Ishikawa (cell line): ENCODE data around the gene UNC119.

Experiments
- CEBPB ChIP-seq: IDR thresholded peaks from 2 replicates; pipeline ENCODE4 v1.6.1; 2012
- CREB1 ChIP-seq: IDR thresholded peaks from 2 replicates; pipeline ENCODE4 v1.6.1; 2012; ENCODE audit warnings: low read depth
- EGR1 ChIP-seq: IDR thresholded peaks from 2 replicates; pipeline ENCODE4 v1.6.1; 2012
- EP300 ChIP-seq: IDR thresholded peaks from 2 replicates; pipeline ENCODE4 v1.6.1; 2012; ENCODE audit warnings: borderline replicate concordance
- FOXM1 ChIP-seq: IDR thresholded peaks from 2 replicates; pipeline ENCODE4 v1.6.1; 2012; ENCODE audit warnings: low read depth, borderline replicate concordance
- MAX ChIP-seq: IDR thresholded peaks from 2 replicates; pipeline ENCODE4 v1.6.1; 2012
- NFIC ChIP-seq: IDR thresholded peaks from 2 replicates; pipeline ENCODE4 v1.6.1; 2012
- RAD21 ChIP-seq: IDR thresholded peaks from 2 replicates; pipeline ENCODE4 v1.6.1; 2012; ENCODE audit warnings: low read depth
- REST ChIP-seq: IDR thresholded peaks from 2 replicates; pipeline ENCODE4 v1.6.1; 2012; ENCODE audit warnings: low read depth, mild to moderate bottlenecking
- TAF1 ChIP-seq: IDR thresholded peaks from 2 replicates; pipeline ENCODE4 v1.6.1; 2012; ENCODE audit warnings: low read depth, mild to moderate bottlenecking
- TCF12 ChIP-seq: IDR thresholded peaks from 2 replicates; pipeline ENCODE4 v1.6.1; 2012; ENCODE audit warnings: low read depth
- TEAD4 ChIP-seq: IDR thresholded peaks from 2 replicates; pipeline ENCODE4 v1.6.1; 2012
- USF1 ChIP-seq: IDR thresholded peaks from 2 replicates; pipeline ENCODE4 v1.6.1; 2012
- YY1 ChIP-seq: IDR thresholded peaks from 2 replicates; pipeline ENCODE4 v1.6.1; 2012; ENCODE audit warnings: low read depth
- ZBTB7A ChIP-seq: IDR thresholded peaks from 2 replicates; pipeline ENCODE4 v1.6.1; 2012; ENCODE audit warnings: low read depth

UNC119 gene

GRCh38 chr17:28544402-28545140, 7.9 kb downstream of the UNC119 start:
- no peak for TF ChIP-seq CREB1
- no peak for TF ChIP-seq FOXM1

GRCh38 chr17:28541439-28541838, 11.0 kb downstream of the UNC119 start:
- TF ChIP-seq CREB1 = no peak

- TF ChIP-seq TAF1 = no peak
- no peak for TF ChIP-seq TEAD4
- no peak for TF ChIP-seq USF1
- TF ChIP-seq YY1 = no peak
- no peak for TF ChIP-seq TCF12
- TF ChIP-seq RAD21 = no peak
- TF ChIP-seq NFIC = no peak
- no peak for TF ChIP-seq MAX
- no peak for TF ChIP-seq ZBTB7A
- TF ChIP-seq REST = no peak
- TF ChIP-seq EGR1 = no peak
- no peak for TF ChIP-seq FOXM1
- TF ChIP-seq CEBPB = no peak
- TF ChIP-seq EP300 = no peak
- no peak for TF ChIP-seq CREB1
Measured at GRCh38 chr17:28540231-28540630, 12.2 kb downstream of the UNC119 start.

- TF ChIP-seq RAD21 (no peak), NFIC (no peak), TCF12 (no peak), TEAD4 (no peak), EP300 (no peak), ZBTB7A (no peak), USF1 (no peak), TAF1 (no peak), CEBPB (no peak), REST (no peak), YY1 (no peak), CREB1 (no peak), MAX (no peak), FOXM1 (no peak), EGR1 (no peak)
Measured at GRCh38 chr17:28538296-28538895, 14.0 kb downstream of the UNC119 start.

- no peak for TF ChIP-seq TEAD4
- no peak for TF ChIP-seq CREB1
- no peak for TF ChIP-seq CEBPB
- TF ChIP-seq FOXM1 = no peak
- TF ChIP-seq YY1 = no peak
- no peak for TF ChIP-seq USF1
- no peak for TF ChIP-seq ZBTB7A
- no peak for TF ChIP-seq TAF1
- TF ChIP-seq EP300 = no peak
- TF ChIP-seq RAD21 = no peak
- no peak for TF ChIP-seq EGR1
- no peak for TF ChIP-seq REST
Measured at GRCh38 chr17:28537219-28537610, 15.2 kb downstream of the UNC119 start.
